HG02870 (cell line): ENCODE results near the gene C10orf71.

Source experiments
- ATAC-seq: cut with Tn5 transposase; IDR thresholded peaks from one replicate; pipeline ENCODE4 v1.9.1; 2021; ENCODE audit warnings: mild to moderate bottlenecking, moderate library complexity; ENCODE audit not compliant: unreplicated experiment

Gene C10orf71

DNA sequence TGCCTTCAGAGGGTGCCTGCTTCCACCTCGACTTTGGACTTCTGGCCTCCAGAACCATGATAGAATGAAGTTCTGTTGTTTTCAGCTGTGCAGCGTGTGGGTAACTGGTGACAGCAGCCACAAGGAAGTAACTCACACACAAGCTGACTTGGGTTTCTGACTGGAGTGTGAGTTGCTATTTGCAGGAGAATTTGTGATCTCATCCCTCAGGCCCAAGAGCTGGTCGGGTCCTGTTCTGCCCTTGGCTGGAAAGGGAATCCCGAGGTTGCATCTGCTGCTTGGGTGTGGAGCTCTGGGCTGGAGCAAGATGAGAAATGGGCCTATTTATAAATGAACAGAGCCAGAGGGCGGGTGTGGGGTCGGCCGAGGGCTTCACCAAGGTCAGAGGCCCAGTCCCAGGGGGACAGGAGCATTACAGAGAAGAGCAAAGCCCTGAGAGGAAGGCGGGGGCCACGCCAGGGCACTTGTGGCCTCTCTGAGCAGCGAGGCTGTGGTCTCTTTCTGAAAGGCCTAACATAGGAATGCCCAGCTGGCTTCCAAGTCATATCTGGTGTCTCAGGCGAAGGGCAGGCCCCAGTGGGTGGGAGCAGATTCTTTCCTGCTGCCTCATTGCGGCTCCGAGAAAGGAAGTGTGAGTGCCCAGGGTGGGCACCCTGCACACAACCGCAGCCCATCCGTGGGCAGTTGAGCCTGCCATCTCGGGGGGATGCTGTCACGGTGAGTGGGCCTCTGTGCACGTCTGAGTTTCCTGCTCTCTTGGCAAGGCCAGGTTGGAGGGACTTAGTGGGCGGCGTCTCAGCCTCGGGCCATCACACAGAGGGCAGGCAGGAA is 26.5 kb upstream of the C10orf71 start:
- no peak for ATAC-seq

DNA sequence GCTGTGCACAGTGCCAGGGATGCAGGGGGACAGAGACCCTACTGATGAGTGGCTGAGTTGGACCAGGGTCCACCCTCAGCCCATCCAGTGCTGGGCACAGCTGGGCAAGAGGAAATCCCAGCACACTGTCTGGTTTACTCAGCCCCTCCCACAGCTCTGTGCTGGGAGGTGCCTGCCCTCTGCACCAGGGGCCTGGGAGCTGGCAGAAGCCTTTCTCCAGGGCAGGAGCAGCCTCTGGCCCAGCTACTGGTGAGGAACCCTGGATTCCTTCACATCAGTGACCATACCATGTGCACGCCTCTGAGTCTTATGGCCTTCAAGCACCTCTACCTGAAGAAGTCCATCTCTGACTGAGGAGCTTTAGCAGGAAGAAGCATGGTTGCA is 25.9 kb upstream of the C10orf71 start:
- ATAC-seq: no peak

DNA sequence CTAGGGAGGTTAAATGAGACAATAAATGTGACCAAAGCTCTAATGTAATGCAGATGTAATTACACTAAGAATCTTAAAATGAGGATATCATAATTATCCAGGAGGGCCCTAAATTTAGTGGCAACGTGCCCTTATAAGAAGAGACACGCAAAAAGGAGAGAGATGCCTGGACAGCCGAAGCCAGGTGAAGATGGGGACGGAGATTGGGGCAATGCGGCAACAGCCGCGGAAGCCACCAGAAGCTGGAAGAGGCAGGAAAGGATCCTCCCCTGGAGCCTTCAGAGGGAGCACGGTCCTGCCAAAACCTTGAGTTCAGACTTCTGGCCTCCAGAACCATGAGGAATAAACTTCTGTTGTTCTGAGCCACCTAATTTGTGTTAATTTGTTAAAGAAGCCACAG is 25.3 kb upstream of the C10orf71 start:
- no peak for ATAC-seq

DNA sequence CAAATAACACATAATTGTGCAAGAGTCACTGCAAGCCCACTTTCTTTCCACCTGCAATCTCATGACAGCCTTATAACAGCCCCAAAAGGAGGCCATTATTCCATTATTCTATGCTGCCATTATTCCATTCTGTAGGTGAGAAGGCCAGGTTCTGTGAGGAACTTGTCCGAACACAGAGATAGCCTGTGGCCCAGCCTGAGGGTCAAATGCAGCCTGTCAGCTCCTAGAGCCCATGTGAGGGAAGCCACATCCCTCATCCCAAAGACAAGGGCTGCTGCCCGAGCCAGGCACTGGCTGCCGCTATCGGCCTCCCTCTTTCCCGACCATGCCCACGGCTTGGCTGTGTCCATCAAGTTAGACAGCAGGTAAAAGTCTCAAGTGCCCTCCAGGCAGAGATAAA is 24.1 kb upstream of the C10orf71 start:
- ATAC-seq: no peak

DNA sequence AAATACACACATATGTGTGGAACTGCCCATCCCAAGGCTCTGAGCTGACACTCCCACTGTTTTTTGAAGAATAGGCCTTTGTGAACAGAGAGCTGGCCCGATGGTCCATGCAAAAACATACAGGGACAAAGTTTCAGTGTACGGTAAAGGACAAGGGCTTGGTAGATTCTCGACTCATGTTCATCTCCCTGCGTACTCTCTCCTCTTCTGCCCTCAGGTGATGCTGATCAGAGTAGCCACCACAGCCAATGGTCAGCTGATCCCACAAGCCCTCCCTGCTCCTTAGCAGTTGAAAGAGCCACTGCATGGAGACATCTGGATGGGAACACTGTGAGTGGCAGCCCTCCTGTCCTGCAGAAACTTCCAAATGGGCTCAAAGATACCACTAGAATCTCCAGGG is 23.1 kb upstream of the C10orf71 start:
- no peak for ATAC-seq

DNA sequence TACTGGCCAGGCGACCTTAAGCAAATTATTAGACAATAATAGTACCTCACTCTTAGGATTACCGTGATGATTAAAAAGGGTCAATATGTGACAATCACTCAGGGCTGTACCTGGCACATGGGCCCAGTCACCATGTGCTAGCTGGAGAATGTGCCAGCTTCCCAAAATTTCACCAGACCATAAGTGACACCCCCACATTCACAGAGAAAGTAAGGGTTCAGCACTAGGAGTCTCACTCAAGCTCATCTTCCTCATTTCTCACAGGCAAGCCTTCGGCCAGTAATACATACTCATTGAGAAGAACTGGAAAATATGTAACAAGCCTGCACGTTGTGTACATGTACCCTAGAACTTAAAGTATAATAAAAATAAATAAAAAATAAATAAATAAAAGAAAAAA is 22.4 kb upstream of the C10orf71 start:
- ATAC-seq: no peak

DNA sequence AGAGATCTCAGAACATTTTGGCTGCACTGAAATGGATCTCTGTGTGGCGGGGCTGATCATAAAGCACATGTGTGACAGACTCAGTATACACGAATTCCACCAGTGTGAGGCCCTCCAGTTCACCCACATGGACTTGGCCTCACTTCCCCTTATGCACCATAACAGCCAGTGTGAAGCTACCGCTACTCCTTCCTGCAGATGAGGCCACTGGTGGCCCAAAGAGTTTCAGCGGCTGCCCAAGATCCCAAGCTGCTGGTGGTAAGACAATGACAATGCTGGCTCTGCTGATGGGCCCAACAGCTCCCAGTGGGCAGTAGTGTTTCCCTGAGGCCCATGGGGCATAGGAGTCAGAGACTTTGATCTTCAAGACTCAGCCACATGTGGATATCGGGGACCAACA is 21.0 kb upstream of the C10orf71 start:
- ATAC-seq: no peak

DNA sequence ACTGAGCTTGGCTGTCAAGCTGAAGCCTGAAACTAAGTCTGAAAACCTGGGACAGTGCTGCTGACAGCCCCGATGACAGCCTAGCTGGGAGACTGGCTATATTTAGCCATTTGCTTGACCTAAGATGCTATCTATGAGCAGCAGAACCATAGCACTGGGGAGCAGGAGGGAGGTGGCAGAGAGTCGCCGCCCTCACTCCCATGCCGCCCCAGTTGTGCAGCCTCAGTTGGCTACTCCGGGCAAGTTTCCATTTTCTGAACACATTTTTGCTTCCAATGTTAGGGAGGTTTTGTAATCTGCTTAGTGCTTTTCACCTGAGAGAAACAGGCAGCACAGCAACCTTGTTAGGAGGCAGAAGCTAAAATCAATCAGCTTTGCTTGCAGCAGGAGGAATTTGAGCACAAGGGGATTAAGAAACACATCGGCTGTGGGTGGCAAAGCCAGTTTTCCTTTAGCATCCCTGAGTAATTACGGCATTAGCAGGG is 20.4 kb upstream of the C10orf71 start:
- ATAC-seq: no peak

DNA sequence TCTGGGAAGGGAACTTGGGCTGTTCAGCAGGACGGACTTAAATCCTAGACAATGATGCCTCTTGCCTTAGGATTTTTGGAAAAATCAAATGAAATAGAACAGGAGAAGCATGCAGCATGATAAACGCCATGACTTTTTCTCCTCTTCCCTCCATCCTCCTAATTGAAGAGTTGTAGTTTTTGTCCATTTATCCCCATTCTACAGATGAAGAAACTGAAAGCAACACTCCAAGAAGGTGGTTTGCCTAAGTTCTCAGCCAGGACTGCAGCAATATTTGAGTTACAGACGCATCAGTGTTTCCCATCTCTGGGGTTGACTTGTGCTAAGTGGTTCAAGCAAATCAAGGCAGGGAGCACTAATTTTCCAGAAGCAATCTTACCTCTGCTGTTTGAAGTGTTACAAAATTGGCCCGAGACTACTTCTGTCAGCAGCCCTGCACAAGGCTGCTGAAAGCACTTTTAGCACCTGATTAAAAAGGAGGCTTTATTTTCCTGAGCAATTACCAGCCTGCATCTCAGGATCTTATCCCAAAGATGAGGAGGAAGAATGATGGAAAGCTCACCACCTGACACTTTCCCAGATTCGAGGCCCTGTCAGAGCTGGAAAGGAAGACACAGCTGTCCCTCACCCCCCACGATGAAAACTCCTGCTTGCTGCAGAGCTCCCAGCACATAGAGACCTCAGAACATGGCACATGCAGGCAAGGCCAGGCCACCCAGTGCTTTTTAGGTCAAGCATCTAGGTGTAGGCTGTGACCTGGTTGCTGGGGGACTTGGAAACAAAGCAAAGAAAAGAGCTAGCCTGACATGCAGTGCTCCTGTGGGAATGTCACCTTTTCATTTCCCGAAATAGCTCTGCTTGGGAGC is 19.7 kb upstream of the C10orf71 start:
- no peak for ATAC-seq

DNA sequence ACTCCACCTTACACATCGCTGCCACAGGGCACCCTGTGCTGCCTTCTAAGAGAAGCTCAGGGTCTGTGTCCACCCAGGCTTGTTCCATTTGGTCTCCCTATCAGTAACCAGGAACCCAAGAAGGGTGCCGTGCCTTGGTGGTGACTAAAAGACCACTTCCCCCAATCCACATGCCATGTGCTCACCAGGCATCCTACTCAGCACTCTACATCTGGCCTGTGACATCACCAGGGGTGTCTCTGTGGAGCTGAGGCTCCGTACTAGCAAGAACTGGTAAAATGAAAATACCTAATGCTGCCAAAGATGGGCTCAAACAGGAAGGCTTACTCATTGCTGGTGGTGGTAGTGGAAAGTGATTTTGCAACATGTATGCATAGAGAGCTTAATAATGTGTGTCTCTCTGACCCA is 19.0 kb upstream of the C10orf71 start:
- ATAC-seq: no peak

DNA sequence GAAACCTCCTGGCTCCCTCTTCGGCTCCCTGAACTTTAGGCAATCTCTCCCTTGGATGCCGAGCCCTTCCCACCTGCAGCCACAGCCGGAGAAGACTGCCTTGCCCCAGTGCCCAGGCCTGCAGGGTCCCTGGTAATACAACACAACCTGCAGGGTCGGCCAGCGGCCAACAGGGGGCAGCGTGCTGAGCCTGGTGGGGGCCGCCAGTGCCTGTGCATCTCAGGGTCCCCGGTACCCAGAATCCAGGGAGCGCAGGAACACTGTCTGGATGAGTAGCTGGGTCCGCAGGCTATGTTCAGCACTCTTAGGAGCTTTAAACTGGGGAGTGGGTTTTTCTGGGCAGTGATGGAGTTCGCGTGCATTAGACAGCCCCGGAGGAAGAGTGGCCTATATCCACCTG is 17.5 kb upstream of the C10orf71 start:
- no peak for ATAC-seq

DNA sequence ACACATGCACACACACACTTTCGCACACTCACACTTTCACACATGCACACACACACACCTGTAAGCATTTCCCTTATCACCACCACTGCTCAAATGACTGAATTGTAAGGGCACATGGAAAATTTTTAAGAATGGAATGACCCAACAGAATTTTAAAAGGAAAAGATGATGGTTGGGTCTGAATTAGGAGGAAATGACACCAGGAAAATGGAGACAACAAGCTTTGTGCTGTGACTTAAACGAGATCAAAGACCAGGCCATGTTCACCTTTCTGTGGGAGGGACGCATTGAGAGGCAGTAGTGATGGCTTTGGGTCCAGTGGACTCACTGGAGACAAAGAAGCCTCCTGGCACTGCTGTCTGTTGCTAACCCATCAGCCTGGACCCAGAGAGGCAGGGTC is 16.7 kb upstream of the C10orf71 start:
- no peak for ATAC-seq

DNA sequence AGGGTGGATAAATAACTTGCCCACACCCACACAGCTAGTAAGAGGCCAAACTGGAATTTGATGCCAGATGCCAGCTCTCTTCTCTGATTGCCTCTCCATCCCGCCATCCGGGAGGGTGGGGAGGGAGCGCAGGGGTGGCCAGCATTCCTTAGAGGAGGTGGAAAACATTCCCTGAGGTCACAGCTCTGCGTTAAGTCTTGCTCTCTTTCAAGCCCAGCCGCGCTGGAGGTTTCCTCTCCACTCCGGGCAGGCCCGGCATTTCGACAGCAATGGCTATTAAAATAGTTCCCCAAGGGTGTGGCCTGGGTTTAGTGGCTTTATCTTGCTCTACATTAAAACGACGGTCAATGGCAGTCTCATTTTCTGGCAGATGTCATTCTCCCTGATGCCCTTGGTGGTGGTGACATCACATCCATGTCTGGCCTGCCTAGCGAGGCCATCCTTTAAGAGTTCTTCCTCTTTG is 16.1 kb upstream of the C10orf71 start:
- no peak for ATAC-seq

DNA sequence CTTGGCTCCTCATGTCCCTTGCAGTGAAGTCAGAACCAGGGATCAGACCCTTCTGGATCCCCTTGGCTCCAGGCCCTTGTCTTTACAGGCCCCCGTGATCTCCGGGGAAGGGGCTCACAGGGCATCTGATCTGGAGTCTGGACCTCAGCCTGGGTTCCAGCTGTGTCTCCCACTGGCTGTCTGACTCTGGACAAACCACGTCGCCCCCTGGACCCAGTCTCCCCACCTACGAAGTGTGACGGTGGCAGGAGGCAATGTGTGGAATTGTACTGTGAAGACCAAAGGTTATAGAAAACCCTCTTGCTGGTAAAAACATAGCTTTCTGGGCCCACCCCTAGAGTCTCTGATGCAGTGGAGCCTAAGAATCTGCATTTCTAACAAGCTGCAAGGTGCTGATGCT is 15.5 kb upstream of the C10orf71 start:
- ATAC-seq: no peak

DNA sequence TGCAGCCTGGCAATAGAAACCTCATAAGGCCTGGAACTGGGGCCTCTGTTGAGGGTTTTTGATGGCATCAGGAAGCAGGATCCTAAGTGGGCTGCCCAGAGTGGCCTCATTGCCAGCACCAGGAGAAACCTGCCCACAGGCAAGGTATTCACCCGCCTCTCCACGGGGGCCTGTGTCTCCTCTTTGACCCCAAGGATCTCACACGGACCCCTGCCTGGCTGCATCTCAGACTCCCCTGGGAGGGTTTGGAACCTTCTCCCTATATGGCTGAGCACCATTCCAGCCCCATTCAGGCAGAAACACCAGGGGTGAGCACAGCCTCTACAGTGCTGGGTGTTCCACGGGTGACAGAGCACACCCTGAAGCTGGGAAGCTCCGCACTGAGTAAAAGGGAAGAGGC is 14.6 kb upstream of the C10orf71 start:
- no peak for ATAC-seq

DNA sequence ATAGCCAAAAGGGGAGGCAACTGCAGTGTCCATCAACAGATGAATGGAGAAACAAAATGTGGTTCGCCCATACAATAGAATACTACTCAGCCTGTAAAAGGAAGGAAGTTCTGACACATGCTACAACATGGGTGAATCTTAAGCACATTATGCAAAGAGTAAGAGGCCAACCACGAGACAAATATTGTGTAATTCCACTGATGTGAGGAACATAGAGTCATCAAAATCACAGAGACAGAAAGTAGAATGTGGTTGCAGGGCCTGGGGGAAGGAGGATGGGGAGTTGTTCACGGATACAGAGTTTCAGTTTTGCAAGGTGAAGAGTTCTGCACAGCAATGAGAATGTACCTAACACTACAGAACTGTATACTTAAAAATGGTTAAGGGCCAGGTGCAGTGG is 13.7 kb upstream of the C10orf71 start:
- ATAC-seq: no peak

DNA sequence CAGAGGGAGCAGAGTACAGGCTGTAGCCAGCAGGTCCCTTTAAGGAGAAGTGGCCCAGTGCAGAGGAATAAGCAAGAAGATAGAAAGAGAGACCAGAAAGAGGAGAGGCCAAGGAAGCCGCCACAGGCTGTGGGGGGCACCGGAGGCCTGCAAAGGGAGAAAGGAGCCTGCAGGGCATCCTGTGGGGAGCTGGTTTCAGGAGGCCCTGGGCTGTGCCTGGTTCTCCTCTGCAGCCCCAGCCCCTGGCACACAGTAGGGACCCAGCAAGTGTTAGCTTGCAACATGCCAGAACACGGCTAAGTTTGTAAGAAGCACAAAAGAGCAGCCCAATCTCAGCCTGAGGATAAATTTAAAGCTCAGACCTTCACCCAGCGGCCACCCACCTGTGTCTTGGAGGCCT is 12.3 kb upstream of the C10orf71 start:
- ATAC-seq: no peak

DNA sequence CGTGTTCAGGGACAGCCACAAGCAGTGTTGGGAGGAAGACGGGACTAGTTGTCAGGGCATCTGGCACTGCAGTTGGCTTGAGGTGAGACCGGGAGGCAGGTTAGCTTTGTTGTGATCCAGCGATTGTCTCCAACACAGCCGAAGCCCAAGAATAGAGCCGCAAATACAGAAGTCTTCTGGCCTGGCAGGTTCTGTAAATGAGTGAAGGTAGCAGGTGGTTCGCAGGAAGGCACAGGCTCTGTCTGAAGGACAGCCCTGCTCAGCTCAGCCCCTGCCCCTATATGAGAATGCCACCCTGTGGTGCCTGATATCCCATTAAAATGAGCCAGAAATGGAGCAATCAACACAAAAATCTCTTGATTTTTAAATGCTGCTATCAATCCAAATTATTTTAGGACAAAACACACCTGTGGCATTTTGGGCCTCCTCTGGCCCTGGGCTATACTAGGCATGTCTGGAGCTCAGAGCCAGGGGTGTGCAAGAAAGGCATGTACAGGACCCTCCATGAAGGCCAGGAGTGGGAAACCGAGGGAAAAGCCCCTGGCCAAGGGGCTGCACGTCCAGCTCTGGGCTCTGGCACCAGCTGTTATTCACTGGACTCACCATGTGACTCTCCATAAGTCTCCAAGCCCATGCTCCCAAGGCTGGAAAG is 11.2 kb upstream of the C10orf71 start:
- ATAC-seq: no peak

DNA sequence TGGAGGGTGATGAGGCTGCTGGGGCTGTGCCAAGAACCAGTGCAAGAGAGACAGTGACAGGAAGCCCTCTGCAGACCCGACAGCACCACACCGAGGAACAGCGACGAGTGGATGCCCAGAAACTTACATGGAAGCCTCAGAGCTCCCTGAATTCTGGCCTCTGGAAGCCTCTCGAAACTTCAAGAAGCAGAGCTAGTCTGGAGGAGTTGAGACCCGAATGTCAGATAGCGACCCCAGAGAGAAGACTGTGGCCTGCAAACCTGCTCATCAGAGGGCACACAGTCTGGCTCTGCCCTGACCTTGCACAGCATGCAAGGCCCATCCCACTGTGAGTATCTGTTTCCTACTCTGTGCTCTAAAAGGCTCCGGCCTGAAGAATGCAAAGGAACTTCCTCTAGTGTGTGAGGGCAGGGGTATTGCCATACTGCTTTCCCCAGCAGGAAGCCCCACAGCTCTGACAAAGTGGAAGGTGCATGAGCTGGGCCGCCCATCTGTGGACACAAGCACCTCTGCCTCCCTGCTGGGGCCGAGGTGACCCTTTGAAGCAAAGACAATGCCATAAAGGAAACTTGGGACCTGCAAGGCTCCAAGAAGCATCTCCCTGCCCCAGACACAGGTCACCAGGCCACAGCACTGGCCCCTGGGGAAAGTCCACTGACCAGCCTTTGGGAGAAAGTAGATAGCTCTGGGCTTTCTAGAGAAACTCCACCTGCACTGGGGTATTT is 10.5 kb upstream of the C10orf71 start:
- no peak for ATAC-seq

DNA sequence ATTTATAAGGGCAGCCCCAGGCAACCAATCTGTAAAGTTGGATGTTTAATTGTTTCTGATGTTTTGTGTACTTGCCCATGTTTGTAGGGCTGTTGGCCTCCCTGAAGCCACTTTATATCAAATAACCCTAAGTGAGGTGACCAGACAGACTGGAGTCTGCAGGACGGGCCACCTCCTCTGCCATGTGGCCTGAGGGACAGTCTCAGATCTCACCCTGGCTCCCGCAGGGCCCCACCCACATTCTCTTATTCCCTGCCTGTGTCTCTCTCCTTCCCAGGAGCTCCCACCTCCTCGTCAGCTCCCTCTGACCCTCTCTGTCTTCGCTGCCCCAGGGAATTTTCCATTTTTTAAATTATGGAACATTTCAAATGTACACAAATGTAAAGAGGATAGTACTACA is 9.5 kb upstream of the C10orf71 start:
- ATAC-seq: no peak

DNA sequence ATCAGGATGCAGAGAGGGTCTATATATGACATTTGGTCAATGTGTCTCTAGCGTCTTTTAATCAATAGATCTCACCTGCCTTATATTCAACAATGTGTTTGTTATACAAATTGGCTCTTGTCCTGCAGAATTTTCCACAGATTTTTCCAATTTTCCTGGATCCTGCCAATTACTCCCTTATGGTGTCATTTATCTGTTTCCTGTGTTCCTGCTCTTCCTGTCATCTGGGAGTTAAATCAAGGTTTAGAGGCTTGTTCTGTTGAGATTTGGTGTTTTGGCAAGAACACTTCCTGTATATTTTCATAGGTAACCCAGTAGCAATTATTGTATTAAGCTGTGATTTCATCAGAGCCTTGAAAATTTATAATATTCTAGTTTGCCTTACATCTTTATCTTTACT is 8.8 kb upstream of the C10orf71 start:
- no peak for ATAC-seq
